Measurements from ENCODE around the gene MYL7. TPM values are rescaled to one million over a fixed set of nuclear protein-coding genes. Genes with fewer than 3 reads are reported as not detected.
"Not testable (repeated sequence)": the region's sequence is repeated elsewhere in the genome, so short reads cannot be mapped to it uniquely, and the experiment has no call there.

MYL7 gene
- total and polyA plus RNA-seq, 2 of the 4 experiments (the other 2 are of a cell fraction): 0.24 TPM; not detected in 1

DNA sequence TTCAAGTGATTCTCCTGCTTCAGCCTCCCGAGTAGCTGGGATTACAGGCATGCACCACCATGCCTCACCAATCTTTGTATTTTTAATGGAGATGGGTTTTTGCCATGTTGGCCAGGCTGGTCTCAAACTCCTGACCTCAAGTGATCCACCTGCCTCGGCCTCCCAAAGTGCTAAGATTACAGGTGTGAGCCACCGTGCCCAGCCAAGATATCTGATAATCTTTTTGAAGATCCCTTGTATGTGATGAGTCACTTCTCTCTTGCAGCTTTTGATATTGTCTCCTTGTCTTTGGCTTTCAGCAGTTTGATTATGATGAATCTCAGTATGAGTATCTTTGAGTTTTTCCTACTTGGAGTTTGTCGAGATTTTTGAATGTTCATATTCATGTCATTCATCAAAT lies 14.6 kb downstream of the MYL7 start:
- H2BK5ac ChIP-seq (ENCODE audit: low read depth, low read length, poor library complexity, severe bottlenecking); H4K91ac ChIP-seq (ENCODE audit: insufficient read depth, low read depth, low read length); BruUV-seq (replicated peaks); H4K5ac ChIP-seq (ENCODE audit: low read depth, low read length); H2AFZ ChIP-seq (replicated peaks; ENCODE audit: low read length, poor library complexity); H2BK20ac ChIP-seq (ENCODE audit: low read depth, low read length); H4K8ac ChIP-seq (ENCODE audit: low read depth in 2 of 2, low read length in 2 of 2); dilution Hi-C loops (cut with HindIII; ENCODE audit: low sequenced_read_pairs, unreplicated experiment); H3K4me3 ChIP-seq (ENCODE audit: insufficient read depth, low read depth, low read length); ATAC-seq (ENCODE audit: low read depth); H4K20me1 ChIP-seq (ENCODE audit: insufficient read depth, low read length); H3K4ac ChIP-seq (ENCODE audit: low read depth, low read length); H3K36me3 ChIP-seq (ENCODE audit: control insufficient read depth, insufficient read depth, low read length); H3K14ac ChIP-seq (replicated peaks; ENCODE audit: low read depth, low read length); H2AK9ac ChIP-seq (replicated peaks; ENCODE audit: low read depth, low read length, poor library complexity); H3K23ac ChIP-seq (ENCODE audit: low read depth, low read length); H3K9me3 ChIP-seq (ENCODE audit: control insufficient read depth, insufficient read depth, low read length); H3K27ac ChIP-seq (ENCODE audit: insufficient read depth, low read length); CTCF ChIA-PET; H3K56ac ChIP-seq (ENCODE audit: extremely low read depth, insufficient read depth, low read length); H3K18ac ChIP-seq (ENCODE audit: low read depth, low read length); DNase-seq; H3K27me3 ChIP-seq (ENCODE audit: control insufficient read depth, insufficient read depth, low read length); H3K4me2 ChIP-seq (ENCODE audit: low read depth, low read length); POLR2A ChIA-PET (ENCODE audit: unreplicated experiment); intact Hi-C loops (cut with micrococcal nuclease); H3K9me1 ChIP-seq (ENCODE audit: insufficient read depth, low read length); H3K9ac ChIP-seq (ENCODE audit: low read depth, low read length); H2AK5ac ChIP-seq (ENCODE audit: low read depth, low read length); H2BK15ac ChIP-seq (ENCODE audit: low read depth, low read length); H3K4me1 ChIP-seq (ENCODE audit: control insufficient read depth, insufficient read depth, low read length); H2BK120ac ChIP-seq (ENCODE audit: low read depth, low read length): not testable (repeated sequence)
- H3K79me1 ChIP-seq (ENCODE audit: low read depth in 1 of 2, low read length in 2 of 2): peaks cover 12 to 18% of the 10 kb centered on the region in 2 experiments
- in situ Hi-C loops (cut with MboI; ENCODE audit: low sequenced_read_pairs): loop anchor here (10.0 kb wide), 1 partner anchor 68 kb away; no protein-coding TSS in a partner anchor
- no CpG with 5 or more reads among the region's 4 CpGs for WGBS, 2 experiments (ENCODE audit: extremely low coverage in 2 of 2, insufficient read length in 1 of 2)
